BLaER1 treated with 17β-estradiol and CSF1 and Interleukin-3, amounts not matched to agents 10 nM and 100 nM (cell line): ENCODE measurements around the gene USP4.
A peak's percentile ranks its signal among the peaks of the same experiment; 100 is the strongest.
"Not testable (repeated sequence)": the region's sequence is repeated elsewhere in the genome, so short reads cannot be mapped to it uniquely, and the experiment has no call there.

Experiments used
- H3K27ac ChIP-seq, 11 experiments: shearing (Covaris generic); formaldehyde crosslinking; 2 replicates each; pipeline ENCODE4 v1.8.1; 2022
- H3K27me3 ChIP-seq, 11 experiments: shearing (Covaris generic); formaldehyde crosslinking; 2 replicates each; pipeline ENCODE4 v1.8.1; 2022
- H3K36me3 ChIP-seq, 11 experiments: shearing (Covaris generic); formaldehyde crosslinking; 2 replicates each; pipeline ENCODE4 v1.8.1; 2022
- H3K4me1 ChIP-seq, 10 experiments: shearing (Covaris generic); formaldehyde crosslinking; 2 replicates each; pipeline ENCODE4 v1.8.1; 2022
- H3K4me2 ChIP-seq, 11 experiments: shearing (Covaris generic); formaldehyde crosslinking; 2 replicates each; pipeline ENCODE4 v1.8.1; 2022
- H3K4me3 ChIP-seq, 10 experiments: shearing (Covaris generic); formaldehyde crosslinking; 2 replicates each; pipeline ENCODE4 v1.8.1; 2022
- H3K9ac ChIP-seq, 11 experiments: shearing (Covaris generic); formaldehyde crosslinking; 2 replicates each; pipeline ENCODE4 v1.8.1; 2022
- H3K9me3 ChIP-seq, 11 experiments: shearing (Covaris generic); formaldehyde crosslinking; replicated peaks in 1 of 11; 2 replicates each; pipeline ENCODE4 v1.8.1; 2022
- H4K20me1 ChIP-seq, 11 experiments: shearing (Covaris generic); formaldehyde crosslinking; 2 replicates each; pipeline ENCODE4 v1.8.1; 2022
- Cebpa-rat ChIP-seq, 11 experiments: shearing (Covaris generic); IDR thresholded peaks; 2 replicates each; pipeline ENCODE4 v1.8.1; 2022

USP4 gene

GRCh38 chr3:49352890-49353421, 13.1 kb upstream of the USP4 start:
- no peak for TF ChIP-seq Cebpa-rat (IDR thresholded peaks at IDR 0.05)
- peak overlapping the region; percentile 69 to 98 (median 88) for H3K4me2 ChIP-seq
- peaks cover 13 to 29% (median 18%) of the 10 kb centered on the region in 11 experiments; a peak in 17 of 22 replicates for H4K20me1 ChIP-seq
- H3K4me3 ChIP-seq = peak overlapping the region in 2 of 10 experiments; percentile 39 to 46; a peak in 2 of 20 replicates
- peaks cover 59 to 86% (median 84%) of the 10 kb centered on the region in 10 experiments for H3K4me1 ChIP-seq
- H3K27me3 ChIP-seq = no peaks in the 10 kb centered on the region
- H3K9me3 ChIP-seq = peaks cover 0 to 8% (median 0%) of the 10 kb centered on the region in 11 experiments; a peak in 3 of 22 replicates
- H3K27ac ChIP-seq = peak overlapping the region; percentile 93 to 100 (median 97)
- peaks cover 30 to 37% (median 35%) of the 10 kb centered on the region in 11 experiments for H3K36me3 ChIP-seq
- H3K9ac ChIP-seq = peak overlapping the region; percentile 70 to 98 (median 81)

GRCh38 chr3:49352281-49352680, 12.4 kb upstream of the USP4 start:
- Histone ChIP-seq H3K4me1 (peaks cover 64 to 93% (median 90%) of the 10 kb centered on the region in 10 experiments), H3K27me3 (no peaks in the 10 kb centered on the region), H4K20me1 (peaks cover 7 to 22% (median 13%) of the 10 kb centered on the region in 11 experiments; a peak in 17 of 22 replicates), H3K27ac (peak overlapping the region; percentile 93 to 100 (median 97)), H3K4me3 (peak overlapping the region in 8 of 10 experiments; percentile 0 to 46 (median 22); a peak in 9 of 20 replicates), H3K9ac (peak overlapping the region; percentile 70 to 98 (median 81)), H3K9me3 (peaks cover 0 to 9% (median 0%) of the 10 kb centered on the region in 11 experiments; a peak in 3 of 22 replicates), H3K4me2 (peak overlapping the region; percentile 69 to 98 (median 88)), H3K36me3 (peaks cover 24 to 33% (median 30%) of the 10 kb centered on the region in 11 experiments)
- TF ChIP-seq Cebpa-rat (IDR thresholded peaks at IDR 0.05) = no peak

- peak overlapping the region in 8 of 10 experiments; percentile 0 to 46 (median 22); a peak in 9 of 20 replicates for H3K4me3 ChIP-seq
- peak overlapping the region; percentile 70 to 98 (median 81) for H3K9ac ChIP-seq
- H3K27me3 ChIP-seq = no peaks in the 10 kb centered on the region
- peaks cover 16 to 26% (median 22%) of the 10 kb centered on the region in 11 experiments for H3K36me3 ChIP-seq
- peaks cover 64 to 100% (median 97%) of the 10 kb centered on the region in 10 experiments for H3K4me1 ChIP-seq
- TF ChIP-seq Cebpa-rat (IDR thresholded peaks at IDR 0.05) = peak in 7 of 11 experiments; percentile 45 to 80 (median 68); a peak in 11 of 22 replicates
- peak overlapping the region; percentile 93 to 100 (median 97) for H3K27ac ChIP-seq
- H3K4me2 ChIP-seq = peak overlapping the region; percentile 69 to 98 (median 88)
- H4K20me1 ChIP-seq = peaks cover under 1 to 15% (median 6%) of the 10 kb centered on the region in 11 experiments; a peak in 11 of 22 replicates
- peaks cover 0 to 9% (median 0%) of the 10 kb centered on the region in 11 experiments; a peak in 3 of 22 replicates for H3K9me3 ChIP-seq
Observed at GRCh38 chr3:49351521-49352011, 11.7 kb upstream of the USP4 start.

GRCh38 chr3:49349348-49350114, 9.7 kb upstream of the USP4 start:
- Histone ChIP-seq H3K4me1 (peaks cover 68 to 98% (median 95%) of the 10 kb centered on the region in 10 experiments), H4K20me1 (no peaks in the 10 kb centered on the region), H3K9ac (peak overlapping the region in 10 of 11 experiments; percentile 2 to 98 (median 83); a peak in 13 of 22 replicates), H3K27ac (peak overlapping the region; percentile 93 to 100 (median 97)), H3K4me3 (no peak overlapping the region; a peak in 1 of 20 replicates), H3K4me2 (peak overlapping the region in 9 of 11 experiments; percentile 69 to 98 (median 90); a peak in 19 of 22 replicates), H3K36me3 (peaks cover 0 to 5% (median 2%) of the 10 kb centered on the region in 11 experiments; a peak in 9 of 22 replicates), H3K27me3 (no peaks in the 10 kb centered on the region), H3K9me3 (peaks cover 0 to 9% (median 0%) of the 10 kb centered on the region in 11 experiments; a peak in 3 of 22 replicates)
- no peak for TF ChIP-seq Cebpa-rat (IDR thresholded peaks at IDR 0.05)

GRCh38 chr3:49348361-49348760, 8.5 kb upstream of the USP4 start:
- not testable (repeated sequence) for H4K20me1 ChIP-seq, H3K36me3 ChIP-seq, H3K9me3 ChIP-seq, H3K4me3 ChIP-seq, H3K27me3 ChIP-seq
- Histone ChIP-seq H3K4me1 (peaks cover 80 to 98% (median 96%) of the 10 kb centered on the region in 10 experiments), H3K27ac (peak overlapping the region; percentile 93 to 100 (median 97); a peak in 21 of 22 replicates), H3K9ac (peak overlapping the region in 6 of 11 experiments; percentile 79 to 98 (median 90); a peak in 6 of 22 replicates), H3K4me2 (peak overlapping the region in 6 of 11 experiments; percentile 79 to 98 (median 93); a peak in 12 of 22 replicates)

- no peak for TF ChIP-seq Cebpa-rat (IDR thresholded peaks at IDR 0.05)
- H3K4me1 ChIP-seq = peaks cover 81 to 98% (median 96%) of the 10 kb centered on the region in 10 experiments
- peaks cover 0 to 9% (median 0%) of the 10 kb centered on the region in 11 experiments; a peak in 3 of 22 replicates for H3K9me3 ChIP-seq
- no peak overlapping the region for H3K4me3 ChIP-seq
- no peaks in the 10 kb centered on the region for H4K20me1 ChIP-seq
- peak overlapping the region; percentile 79 to 98 (median 88) for H3K4me2 ChIP-seq
- H3K9ac ChIP-seq = peak overlapping the region; percentile 79 to 98 (median 90)
- H3K27ac ChIP-seq = peak overlapping the region; percentile 93 to 100 (median 97)
- no peaks in the 10 kb centered on the region for H3K27me3 ChIP-seq
- no peaks in the 10 kb centered on the region for H3K36me3 ChIP-seq
Observed at GRCh38 chr3:49346797-49347251, 7.0 kb upstream of the USP4 start.

- H3K4me3 ChIP-seq = peak overlapping the region in 3 of 10 experiments; percentile 14 to 39 (median 19); a peak in 2 of 20 replicates
- H3K36me3 ChIP-seq = peaks cover 0 to 6% (median 0%) of the 10 kb centered on the region in 11 experiments; a peak in 5 of 22 replicates
- no peak for TF ChIP-seq Cebpa-rat (IDR thresholded peaks at IDR 0.05)
- peaks cover 0 to 7% (median 0%) of the 10 kb centered on the region in 11 experiments; a peak in 7 of 22 replicates for H4K20me1 ChIP-seq
- peak overlapping the region; percentile 79 to 98 (median 88) for H3K4me2 ChIP-seq
- peaks cover 0 to 3% (median 0%) of the 10 kb centered on the region in 11 experiments; a peak in 3 of 22 replicates for H3K9me3 ChIP-seq
- H3K9ac ChIP-seq = peak overlapping the region; percentile 85 to 98 (median 91); a peak in 21 of 22 replicates
- H3K27ac ChIP-seq = peak overlapping the region; percentile 93 to 100 (median 97)
- H3K27me3 ChIP-seq = no peaks in the 10 kb centered on the region
- peaks cover 74 to 91% (median 86%) of the 10 kb centered on the region in 10 experiments for H3K4me1 ChIP-seq
Observed at GRCh38 chr3:49343163-49343562, 3.3 kb upstream of the USP4 start.

GRCh38 chr3:49341996-49342395, 2.1 kb upstream of the USP4 start:
- H4K20me1 ChIP-seq = peaks cover 1 to 19% (median 10%) of the 10 kb centered on the region in 11 experiments; a peak in 14 of 22 replicates

More at GRCh38 chr3:49341996-49342395, 2.1 kb upstream of the USP4 start:
- H3K36me3 ChIP-seq = peaks cover 6 to 18% (median 8%) of the 10 kb centered on the region in 11 experiments
- TF ChIP-seq Cebpa-rat (IDR thresholded peaks at IDR 0.05) = no peak
- peak overlapping the region; percentile 85 to 98 (median 91); a peak in 21 of 22 replicates for H3K9ac ChIP-seq
- peak overlapping the region; percentile 79 to 98 (median 88) for H3K4me2 ChIP-seq
- H3K27me3 ChIP-seq = no peaks in the 10 kb centered on the region
- peak overlapping the region; percentile 93 to 100 (median 97) for H3K27ac ChIP-seq
- no peaks in the 10 kb centered on the region for H3K9me3 ChIP-seq
- H3K4me1 ChIP-seq = peaks cover 74 to 87% (median 82%) of the 10 kb centered on the region in 10 experiments
- H3K4me3 ChIP-seq = no peak overlapping the region; a peak in 1 of 20 replicates
